RWPE1 (cell line): ENCODE measurements around the gene BRD3OS.

ENCODE experiments used
- CTCF ChIA-PET: fragments of 350-600 bp; sonication (Branson Sonifier 250); formaldehyde crosslinking; extraction: SDS; loops from one replicate; lab custom pipeline; 2021; lab: Yijun Ruan, JAX
- POLR2A ChIA-PET: fragments of 400-600 bp; formaldehyde crosslinking; extraction: SDS; loops from one replicate; lab custom pipeline; 2020; ENCODE audit warnings: antibody characterized with exemption; ENCODE audit not compliant: low non-redundant PET; lab: Yijun Ruan, JAX
- DNase-seq: peaks from one replicate; pipeline ENCODE4 v3.0.0; 2012; ENCODE audit warnings: low spot score
- H3K27ac ChIP-seq: fragments of 450-650 bp; 2 replicates; pipeline ENCODE4 v1.5.1; 2017
- TF ChIP-seq, protein P1 (sequence below): fragments of 450-650 bp; conservative IDR thresholded peaks from 2 replicates; pipeline ENCODE4 v1.5.1; 2017; ENCODE audit warnings: low read depth, mild to moderate bottlenecking

BRD3OS gene

DNA sequence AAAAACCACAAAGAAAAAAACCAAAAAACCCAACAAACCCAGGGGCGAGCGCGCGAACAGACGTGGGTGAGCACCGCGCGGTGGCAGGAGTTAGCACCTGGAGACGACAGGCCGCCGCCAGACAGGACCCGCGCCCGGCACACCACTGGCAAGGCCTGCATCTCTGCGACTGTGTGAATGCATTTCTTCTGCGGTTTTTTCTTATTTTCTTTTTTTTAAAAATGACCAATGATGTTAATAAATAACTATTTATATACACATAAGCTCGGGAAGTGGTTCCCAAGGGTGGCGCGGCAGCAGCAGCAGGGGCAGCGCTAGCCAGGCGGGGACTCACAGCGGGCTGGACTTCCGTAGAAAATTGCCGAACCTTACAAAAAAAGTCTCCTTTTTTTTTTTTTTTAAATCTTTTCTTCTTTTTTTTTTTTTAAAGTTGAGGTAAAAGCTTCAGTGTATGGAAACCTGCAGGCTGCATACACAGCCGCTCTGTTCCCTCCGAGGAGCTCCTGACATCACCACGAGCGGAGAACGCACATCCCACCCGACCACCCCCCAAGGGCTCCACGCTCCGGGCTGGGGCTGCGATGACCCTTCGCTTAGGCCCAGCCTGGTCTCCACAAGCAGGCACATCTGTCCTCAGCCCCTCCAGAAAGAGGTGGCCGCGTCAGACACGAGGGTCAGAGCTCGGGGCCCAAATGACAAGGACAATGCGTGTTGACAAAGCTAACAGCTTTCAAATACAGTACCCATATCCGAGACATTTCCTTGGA is 7.4 kb downstream of the BRD3OS start:
- POLR2A ChIA-PET = no interaction called here
- CTCF ChIA-PET = interaction anchor here (0.6 to 0.8 kb wide), 3 partner anchors 29 to 250 kb away, joined by 3 to 8 read pairs (median 4); no protein-coding TSS in a partner anchor
- no peak overlapping the region for H3K27ac ChIP-seq
- TF ChIP-seq, protein P1, sequence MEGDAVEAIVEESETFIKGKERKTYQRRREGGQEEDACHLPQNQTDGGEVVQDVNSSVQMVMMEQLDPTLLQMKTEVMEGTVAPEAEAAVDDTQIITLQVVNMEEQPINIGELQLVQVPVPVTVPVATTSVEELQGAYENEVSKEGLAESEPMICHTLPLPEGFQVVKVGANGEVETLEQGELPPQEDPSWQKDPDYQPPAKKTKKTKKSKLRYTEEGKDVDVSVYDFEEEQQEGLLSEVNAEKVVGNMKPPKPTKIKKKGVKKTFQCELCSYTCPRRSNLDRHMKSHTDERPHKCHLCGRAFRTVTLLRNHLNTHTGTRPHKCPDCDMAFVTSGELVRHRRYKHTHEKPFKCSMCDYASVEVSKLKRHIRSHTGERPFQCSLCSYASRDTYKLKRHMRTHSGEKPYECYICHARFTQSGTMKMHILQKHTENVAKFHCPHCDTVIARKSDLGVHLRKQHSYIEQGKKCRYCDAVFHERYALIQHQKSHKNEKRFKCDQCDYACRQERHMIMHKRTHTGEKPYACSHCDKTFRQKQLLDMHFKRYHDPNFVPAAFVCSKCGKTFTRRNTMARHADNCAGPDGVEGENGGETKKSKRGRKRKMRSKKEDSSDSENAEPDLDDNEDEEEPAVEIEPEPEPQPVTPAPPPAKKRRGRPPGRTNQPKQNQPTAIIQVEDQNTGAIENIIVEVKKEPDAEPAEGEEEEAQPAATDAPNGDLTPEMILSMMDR = no peak
- no peak for DNase-seq

DNA sequence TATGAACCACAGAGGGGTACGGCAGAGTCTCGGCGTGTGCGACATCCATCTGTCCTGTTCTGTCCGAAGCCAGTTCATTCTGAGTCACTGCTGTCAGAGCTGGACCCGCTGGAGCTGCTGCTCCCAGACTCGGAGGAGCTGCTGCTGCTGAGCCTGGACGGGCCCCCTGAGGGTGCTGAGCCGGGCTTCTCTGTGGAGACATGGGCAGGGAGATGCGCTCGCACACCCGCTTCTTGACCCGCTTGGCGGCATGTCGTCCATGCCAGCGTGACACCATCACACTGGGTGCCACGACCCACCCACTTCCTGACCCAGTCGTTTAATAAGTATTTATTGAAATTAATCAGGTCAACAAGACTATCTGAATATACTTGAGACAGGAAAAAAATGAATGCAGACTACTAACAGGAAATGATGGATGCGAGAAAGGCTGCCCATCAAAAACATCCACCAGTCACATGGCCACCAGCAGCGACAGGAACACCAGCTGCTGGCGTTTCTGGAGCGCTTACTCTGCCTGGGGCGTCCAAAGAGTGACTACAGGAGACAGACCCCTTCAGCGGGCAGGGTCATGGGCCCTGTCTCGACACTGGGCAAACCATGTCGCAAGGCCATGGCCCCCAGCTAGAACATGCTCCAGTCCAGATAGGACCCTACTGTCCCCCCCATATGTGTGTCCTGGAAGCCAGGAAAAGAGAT is 8.4 kb downstream of the BRD3OS start:
- ChIA-PET POLR2A (no interaction called here), CTCF (interaction anchor here (0.6 kb wide), 1 partner anchor 251 kb away, joined by 8 read pairs; no protein-coding TSS in a partner anchor)
- no peak for DNase-seq
- peak overlapping the region; percentile 3 for H3K27ac ChIP-seq
- TF ChIP-seq, protein P1 = no peak

DNA sequence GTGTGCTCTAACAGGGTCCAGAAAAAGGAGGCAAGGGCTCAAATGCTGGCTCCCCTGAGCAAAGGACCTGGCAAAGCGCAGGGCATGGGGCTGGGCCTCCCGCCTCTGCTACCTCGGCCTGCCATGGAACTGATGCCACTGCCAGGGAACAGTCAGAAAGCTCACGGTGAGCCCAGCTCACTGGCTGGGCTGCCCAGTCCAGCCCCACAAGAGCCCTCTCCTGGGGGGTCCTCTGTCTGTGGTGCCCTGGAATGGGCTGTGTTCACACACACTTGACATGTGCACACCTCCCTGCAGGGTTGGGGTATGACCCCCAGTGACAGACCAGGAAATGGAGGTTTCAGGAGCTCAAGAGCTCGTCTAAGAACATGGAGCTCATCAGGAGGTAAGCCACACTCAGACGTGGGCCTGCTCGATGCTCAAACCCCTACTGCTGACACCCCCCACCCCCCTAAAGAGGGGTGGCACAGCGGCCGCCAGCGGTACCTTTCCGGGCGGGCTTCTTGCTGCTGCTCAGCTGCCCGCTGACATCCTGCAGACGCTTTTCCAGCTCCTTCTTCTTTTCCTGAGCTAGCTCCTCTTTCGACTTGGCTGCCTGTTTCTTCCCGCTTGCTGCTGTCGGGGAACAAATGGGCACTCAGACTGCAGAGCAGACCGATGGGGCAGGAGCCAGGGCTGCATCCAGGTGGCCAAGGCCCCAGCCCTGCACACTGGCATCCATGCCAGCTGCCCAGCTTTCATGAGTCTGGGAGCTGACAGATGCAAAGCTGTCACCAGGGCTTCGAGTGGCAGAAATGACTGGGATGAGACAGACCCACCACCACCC is 9.1 kb downstream of the BRD3OS start:
- DNase-seq = no peak
- ChIA-PET CTCF (interaction anchor here (0.9 kb wide), 1 partner anchor 8 kb away, joined by 4 read pairs; no protein-coding TSS in a partner anchor), POLR2A (no interaction called here)
- TF ChIP-seq, protein P1 = no peak
- peak overlapping the region; percentile 3 for H3K27ac ChIP-seq

DNA sequence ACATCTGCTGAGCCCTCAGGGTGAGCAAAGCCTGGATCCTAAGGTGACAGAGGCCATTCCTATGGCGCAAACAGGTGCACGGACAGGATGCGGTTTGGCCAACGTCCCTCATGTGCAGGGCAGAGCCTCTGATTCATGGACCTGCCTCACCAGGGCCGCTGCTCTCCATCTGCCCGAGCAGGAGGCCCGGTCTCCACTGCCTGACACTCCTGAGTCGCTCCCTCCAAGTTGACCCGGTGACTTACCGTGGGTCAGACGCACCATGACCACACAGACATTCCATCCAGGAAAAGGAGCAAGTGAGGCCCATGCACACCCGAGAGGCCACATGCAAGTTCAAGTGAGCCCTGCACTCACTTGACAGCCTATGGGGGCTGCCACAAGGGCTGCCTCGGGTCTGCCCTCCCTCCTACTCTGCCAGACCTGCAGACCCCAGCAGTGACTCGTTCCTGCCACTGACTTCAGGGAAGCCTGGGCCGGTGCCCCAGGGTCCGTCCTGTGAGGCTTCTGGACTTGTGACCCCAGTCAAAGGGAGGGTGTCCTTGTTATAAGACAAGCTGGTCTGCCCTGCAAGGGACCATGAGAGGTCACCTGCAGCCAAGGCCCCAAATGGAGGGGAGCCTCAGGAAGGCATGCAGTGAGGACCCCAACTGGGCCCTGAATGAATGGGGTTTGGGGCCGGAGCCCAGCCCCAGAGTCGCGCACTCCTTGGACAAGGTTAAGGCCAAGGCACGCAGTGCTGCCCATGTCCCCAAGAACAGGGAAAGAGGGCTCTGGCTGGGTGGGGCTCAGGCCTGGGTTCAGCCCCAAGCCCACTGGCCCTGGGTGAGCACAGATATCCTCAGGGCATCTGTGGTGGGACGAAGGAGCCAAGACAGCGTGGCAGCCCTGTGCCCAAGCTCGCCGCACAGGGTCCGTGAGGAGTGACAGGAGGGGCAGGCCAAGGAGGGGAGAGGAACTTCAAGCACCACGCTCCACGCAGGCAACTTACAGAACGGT is 10.1 kb downstream of the BRD3OS start:
- TF ChIP-seq, protein P1 = no peak
- POLR2A ChIA-PET = no interaction called here
- DNase-seq = no peak
- CTCF ChIA-PET = interaction anchor here (0.5 to 0.9 kb wide), 3 partner anchors 8 to 89 kb away, joined by 3 to 4 read pairs (median 4); no protein-coding TSS in a partner anchor
- H3K27ac ChIP-seq = peak overlapping the region; percentile 3; the same call in 1 of the 2 replicates

DNA sequence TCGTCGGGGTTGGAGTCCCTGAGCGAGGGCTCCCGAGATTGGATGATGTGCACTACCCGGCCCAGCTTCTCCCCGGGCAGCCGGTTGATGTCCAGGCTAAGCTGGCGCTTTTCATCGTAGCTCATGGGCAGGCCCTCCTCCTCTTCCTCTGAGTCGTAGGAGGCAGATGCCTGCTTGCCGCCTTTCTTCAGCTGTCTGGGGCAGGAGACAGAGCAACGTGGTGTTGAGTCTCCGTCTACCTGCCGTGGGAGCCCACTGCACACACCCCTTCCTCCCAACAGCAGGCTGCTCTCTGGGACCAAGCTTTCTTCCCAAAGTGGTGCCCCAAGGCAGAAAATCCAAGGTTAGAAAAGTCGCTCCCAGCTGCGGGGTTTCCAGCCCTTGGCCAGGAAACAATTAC is 10.8 kb downstream of the BRD3OS start:
- no peak overlapping the region for H3K27ac ChIP-seq
- ChIA-PET POLR2A (no interaction called here), CTCF (interaction anchor here (0.7 kb wide), 1 partner anchor 9 kb away, joined by 4 read pairs; no protein-coding TSS in a partner anchor)
- TF ChIP-seq, protein P1 = no peak
- DNase-seq = no peak
